ENCODE data around the gene PGAP1.
"Not testable (repeated sequence)": the region's sequence is repeated elsewhere in the genome, so short reads cannot be mapped to it uniquely, and the experiment has no call there.

- TF ChIP-seq RBBP5 (conservative IDR thresholded peaks at IDR 0.05); JUND (IDR thresholded peaks at IDR 0.05; ENCODE audit: low read depth, low read length); NFYB (IDR thresholded peaks at IDR 0.05; ENCODE audit: insufficient read depth, low read depth, low read length); SMC3 (IDR thresholded peaks at IDR 0.05; ENCODE audit: borderline replicate concordance, low read length); CTCF (IDR thresholded peaks at IDR 0.05 in 2 of 3, conservative IDR thresholded peaks at IDR 0.05 in 1 of 3; ENCODE audit: control insufficient read depth in 2 of 3, extremely low read depth in 1 of 3, insufficient read depth in 1 of 3, low read depth in 3 of 3, low read length in 3 of 3); BCL11A (IDR thresholded peaks at IDR 0.05; ENCODE audit: low read depth, low read length); KAT2A (conservative IDR thresholded peaks at IDR 0.05; ENCODE audit: control insufficient read depth, low read depth, low read length); CEBPB (IDR thresholded peaks at IDR 0.05; ENCODE audit: borderline replicate concordance in 1 of 2, low read depth in 2 of 2, low read length in 2 of 2); EED (IDR thresholded peaks at IDR 0.05; ENCODE audit: low read depth); IKZF1 (conservative IDR thresholded peaks at IDR 0.05); ZNF384 (IDR thresholded peaks at IDR 0.05; ENCODE audit: borderline replicate concordance, low read depth, low read length); NFIC (IDR thresholded peaks at IDR 0.05; ENCODE audit: low read depth, low read length); ATF3 (IDR thresholded peaks at IDR 0.05; ENCODE audit: borderline replicate concordance, extremely low read depth, low read depth, low read length); HDAC2 (IDR thresholded peaks at IDR 0.05): not testable (repeated sequence)
Measured at GRCh38 chr2:196905365-196905764, 21.1 kb downstream of the PGAP1 start.

All from GM12878 (cell line).